Gastroesophageal sphincter (tissue), 3 donors: ENCODE results near the gene AIMP1.

Experiments used
- CTCF ChIP-seq, 4 experiments: fragments of 200-600 bp in 2 of 4; fragments of 450-650 bp in 2 of 4; sonication (generic) in 1 of 4; IDR thresholded peaks; one replicate each; pipeline ENCODE4 v1.5.1; 2017 to 2019; ENCODE audit warnings: antibody characterized with exemption in 4 of 4, mild to moderate bottlenecking in 2 of 4, moderate library complexity in 2 of 4
- POLR2A ChIP-seq, 2 donors: fragments of 450-650 bp; IDR thresholded peaks; one replicate each; pipeline ENCODE4 v1.6.1; 2017; ENCODE audit warnings: antibody characterized with exemption in 2 of 2, mild to moderate bottlenecking in 2 of 2, moderate library complexity in 1 of 2
- POLR2AphosphoS5 ChIP-seq: sonication (generic); formaldehyde crosslinking; IDR thresholded peaks from one replicate; pipeline ENCODE4 v1.6.1; 2017; ENCODE audit warnings: antibody characterized with exemption

- TF ChIP-seq CTCF (IDR thresholded peaks at IDR 0.05) (no peak), POLR2AphosphoS5 (no peak), POLR2A (IDR thresholded peaks at IDR 0.05) (no peak)
Measured at GRCh38 chr4:106287353-106287969, 28.9 kb upstream of the AIMP1 start.
